ENCODE data around the gene PHOX2B. TPM values are rescaled to one million over a fixed set of nuclear protein-coding genes. Genes with fewer than 3 reads are reported as not detected.

The PHOX2B gene
- polyA plus RNA-seq, 1 of the 3 experiments (the other 2 are of a cell fraction): 0.95 TPM

GRCh38 chr4:41718907-41719306 lies 29.6 kb downstream of the PHOX2B start:
- TF ChIP-seq GABPA (IDR thresholded peaks at IDR 0.05; ENCODE audit: low read depth): no peak
- TF ChIP-seq ELF1 (IDR thresholded peaks at IDR 0.05): no peak
- TF ChIP-seq EP300 (IDR thresholded peaks at IDR 0.05; ENCODE audit: borderline replicate concordance in 1 of 2, low read depth in 1 of 2, low read length in 1 of 2): no peak
- no peak for TF ChIP-seq POLR2AphosphoS5 (IDR thresholded peaks at IDR 0.05; ENCODE audit: low read depth, low read length)
- TF ChIP-seq PBX3 (IDR thresholded peaks at IDR 0.05): no peak
- TF ChIP-seq NRF1 (IDR thresholded peaks at IDR 0.05; ENCODE audit: low read depth, low read length): no peak
- peak; percentile 17; the same call in 1 of the 2 replicates for TF ChIP-seq FOSL2 (IDR thresholded peaks at IDR 0.05; ENCODE audit: borderline replicate concordance, low read depth)
- Histone ChIP-seq H3K4me1 (ENCODE audit: control insufficient read depth in 1 of 2, insufficient read depth in 2 of 2, low read depth in 1 of 2, low read length in 1 of 2) (no peaks in the 10 kb centered on the region; a peak in 2 of 4 replicates), H3K79me2 (ENCODE audit: insufficient read depth) (no peaks in the 10 kb centered on the region), H3K36me3 (replicated peaks in 1 of 2; ENCODE audit: control insufficient read depth in 1 of 2, insufficient read depth in 2 of 2, low read length in 1 of 2) (no peaks in the 10 kb centered on the region), H3K4me3 (ENCODE audit: low read depth in 2 of 2, low read length in 1 of 2) (no peak overlapping the region), H3K27ac (ENCODE audit: low read depth in 2 of 2, low read length in 1 of 2) (peak overlapping the region in 1 of 2 experiments; percentile 50; a peak in 2 of 4 replicates), H3K9ac (no peak overlapping the region), H2AFZ (ENCODE audit: low read depth) (no peak overlapping the region), H3F3A (replicated peaks; ENCODE audit: insufficient read depth) (peaks cover 6% of the 10 kb centered on the region), H3K9me3 (no peaks in the 10 kb centered on the region), H3K27me3 (ENCODE audit: insufficient read depth) (no peaks in the 10 kb centered on the region), H3K9me2 (no peaks in the 10 kb centered on the region), H4K20me1 (ENCODE audit: insufficient read depth) (no peaks in the 10 kb centered on the region), H3K4me2 (no peak overlapping the region)
- ChIA-PET POLR2A (no interaction called here), CTCF (interaction anchor here (0.7 kb wide), 1 partner anchor 10 kb away, joined by 3 read pairs; no protein-coding TSS in a partner anchor)
- no peak for DNase-seq

- ChIA-PET POLR2A (no interaction called here), CTCF (interaction anchor here (0.7 to 1.6 kb wide), 2 partner anchors 170 to 172 kb away, joined by 3 to 4 read pairs; no protein-coding TSS in a partner anchor)
- no peaks in the 10 kb centered on the region for H3K9me3 ChIP-seq
- H3F3A ChIP-seq (replicated peaks; ENCODE audit: insufficient read depth): peaks cover 6% of the 10 kb centered on the region
- no peak overlapping the region for H3K4me2 ChIP-seq
- no peaks in the 10 kb centered on the region for H4K20me1 ChIP-seq (ENCODE audit: insufficient read depth)
- peak overlapping the region in 1 of 2 experiments; percentile 28; a peak in 2 of 4 replicates for H3K27ac ChIP-seq (ENCODE audit: low read depth in 2 of 2, low read length in 1 of 2)
- no peaks in the 10 kb centered on the region for H3K36me3 ChIP-seq (replicated peaks in 1 of 2; ENCODE audit: control insufficient read depth in 1 of 2, insufficient read depth in 2 of 2, low read length in 1 of 2)
- no peak overlapping the region for H3K9ac ChIP-seq
- H3K4me3 ChIP-seq (ENCODE audit: low read depth in 2 of 2, low read length in 1 of 2): no peak overlapping the region
- TF ChIP-seq SMC3 (IDR thresholded peaks at IDR 0.05; ENCODE audit: low read depth, low read length): no peak
- TF ChIP-seq RAD21 (IDR thresholded peaks at IDR 0.05; ENCODE audit: low read length): no peak
- TF ChIP-seq USF2 (IDR thresholded peaks at IDR 0.05; ENCODE audit: borderline replicate concordance, low read depth, low read length): no peak
- no peak for TF ChIP-seq GATA2 (CRISPR knock-in tag; IDR thresholded peaks at IDR 0.05)
- TF ChIP-seq NFIC (IDR thresholded peaks at IDR 0.05; ENCODE audit: borderline replicate concordance): no peak
- TF ChIP-seq YY1 (IDR thresholded peaks at IDR 0.05; ENCODE audit: low read depth): no peak
- no peak for TF ChIP-seq EZH2phosphoT487 (IDR thresholded peaks at IDR 0.05; ENCODE audit: borderline replicate concordance, low read depth)
- no peak for TF ChIP-seq RCOR1 (IDR thresholded peaks at IDR 0.05; ENCODE audit: low read length)
- TF ChIP-seq NRF1 (IDR thresholded peaks at IDR 0.05; ENCODE audit: low read depth, low read length): no peak
- TF ChIP-seq MXI1 (IDR thresholded peaks at IDR 0.05; ENCODE audit: low read depth, low read length): no peak
- no peak for TF ChIP-seq USF1 (IDR thresholded peaks at IDR 0.05; ENCODE audit: borderline replicate concordance, low read depth)
- TF ChIP-seq CTCF (IDR thresholded peaks at IDR 0.05): no peak
- no peak for TF ChIP-seq JUND (IDR thresholded peaks at IDR 0.05)
- H3K27me3 ChIP-seq (ENCODE audit: insufficient read depth): no peaks in the 10 kb centered on the region
- H2AFZ ChIP-seq (ENCODE audit: low read depth): no peak overlapping the region
- no peaks in the 10 kb centered on the region for H3K9me2 ChIP-seq
- H3K79me2 ChIP-seq (ENCODE audit: insufficient read depth): no peaks in the 10 kb centered on the region
- H3K4me1 ChIP-seq (ENCODE audit: control insufficient read depth in 1 of 2, insufficient read depth in 2 of 2, low read depth in 1 of 2, low read length in 1 of 2): no peaks in the 10 kb centered on the region; a peak in 2 of 4 replicates
- 53% methylated on average over 1 of the region's 1 CpG for WGBS (ENCODE audit: low lambda C conversion rate)
- no peak for DNase-seq
Measured at GRCh38 chr4:41715155-41715554, 33.4 kb downstream of the PHOX2B start.

All from SK-N-SH (cell line).